Motor neuron (in vitro differentiated cells): Measurements from ENCODE around the gene SLC52A1. TPM values are rescaled to one million over a fixed set of nuclear protein-coding genes. Genes with fewer than 3 reads are reported as not detected.

Experiments
- ATAC-seq, 8 experiments: fragments of 200-7000 bp; cut with Tn5 transposase; replicated peaks in 6 of 8; 2 replicates each; pipeline ENCODE4 v1.8.0; 2021; ENCODE audit warnings: mild to moderate bottlenecking in 8 of 8, moderate library complexity in 8 of 8
- H3K27ac ChIP-seq, 2 donors: fragments of 250-450 bp; sonication (Bioruptor Pico); 2 replicates each; pipeline ENCODE4 v1.9.0; 2021; ENCODE audit warnings: antibody characterized with exemption in 2 of 2, mild to moderate bottlenecking in 2 of 2, moderate library complexity in 1 of 2
- H3K4me1 ChIP-seq, 2 donors: fragments of 250-450 bp; sonication (Bioruptor Pico); replicated peaks in 1 of 2; 2 replicates each; pipeline ENCODE4 v1.6.1; 2021; ENCODE audit warnings: antibody characterized with exemption in 2 of 2, mild to moderate bottlenecking in 2 of 2, moderate library complexity in 1 of 2
- H3K4me3 ChIP-seq, 5 donors: fragments of 250-450 bp; sonication (Bioruptor Pico); 2 replicates each; pipeline ENCODE4 v1.9.0; 2021; ENCODE audit warnings: antibody characterized with exemption in 5 of 5, mild to moderate bottlenecking in 5 of 5, moderate library complexity in 4 of 5
- whole genome bisulfite sequencing, 10 experiments: fragments of 450-650 bp; shearing (Covaris generic); methylation state at CpG; one replicate each; pipeline ENCODE4 v1.0.0; 2022; 5-methylcytosine and 5-hydroxymethylcytosine counted together
- in situ Hi-C, 9 experiments: fragments of 400-800 bp; cut with MboI; loops; one replicate each; pipeline ENCODE4 v1.15.0; 2021; ENCODE audit warnings: low sequenced_read_pairs in 9 of 9, low pct_unique_long_range_greater_than_20kb in 2 of 9; ENCODE audit not compliant: unreplicated experiment in 9 of 9
- total RNA-seq, 8 experiments: library from RNA; unstranded; fragments of 300-600 nt; gene quantifications; 2 replicates each; pipeline versions ENCODE4 v1.2.3 to v1.2.4, GENCODE V29; 2022

SLC52A1 gene
- total RNA-seq, 8 experiments from 2014 or later = 0.05 to 1.6 (median 0.38) TPM

GRCh38 chr17:5024604-5025003 lies 10.6 kb downstream of the SLC52A1 start:
- H3K27ac ChIP-seq = no peak overlapping the region
- H3K4me1 ChIP-seq = no peaks in the 10 kb centered on the region
- no peak overlapping the region for H3K4me3 ChIP-seq
- 74 to 100% (median 96%) methylated on average over 1 to 4 of the region's 4 CpGs; no CpG with 5 or more reads in 4 of the 10 experiments for WGBS, 10 experiments
- no peak for ATAC-seq
- in situ Hi-C loops = no loop called here

- no CpG with 5 or more reads among the region's 29 CpGs for WGBS, 10 experiments
- in situ Hi-C loops = no loop called here
- Histone ChIP-seq H3K27ac (no peak overlapping the region), H3K4me1 (no peaks in the 10 kb centered on the region), H3K4me3 (no peak overlapping the region)
- peak in 3 of 8 experiments; percentile 10 to 19 (median 10) for ATAC-seq
Observed at GRCh38 chr17:5023588-5024147, 11.6 kb downstream of the SLC52A1 start.

- in situ Hi-C loops = no loop called here
- Histone ChIP-seq H3K4me1 (no peaks in the 10 kb centered on the region), H3K27ac (no peak overlapping the region), H3K4me3 (no peak overlapping the region)
- 73 to 100% (median 92%) methylated on average over 1 to 12 of the region's 30 CpGs; no CpG with 5 or more reads in 3 of the 10 experiments for WGBS, 10 experiments
- ATAC-seq = no peak
Observed at GRCh38 chr17:5022171-5022711, 13.0 kb downstream of the SLC52A1 start.

GRCh38 chr17:5020502-5021023 lies 14.7 kb downstream of the SLC52A1 start:
- WGBS, 10 experiments = 40 to 90% (median 82%) methylated on average over 1 to 7 of the region's 20 CpGs; no CpG with 5 or more reads in 6 of the 10 experiments

GRCh38 chr17:5019475-5019956 lies 15.7 kb downstream of the SLC52A1 start:
- WGBS, 10 experiments = 33 to 50% methylated on average over 1 of the region's 1 CpG; no CpG with 5 or more reads in 8 of the 10 experiments
- H3K4me3 ChIP-seq = no peak overlapping the region
- H3K4me1 ChIP-seq = no peaks in the 10 kb centered on the region
- ATAC-seq = peak; percentile 35 to 70 (median 57)
- in situ Hi-C loops = no loop called here
- H3K27ac ChIP-seq = no peak overlapping the region

More at GRCh38 chr17:5020502-5021023, 14.7 kb downstream of the SLC52A1 start:
- Histone ChIP-seq H3K4me1 (no peaks in the 10 kb centered on the region), H3K27ac (no peak overlapping the region), H3K4me3 (no peak overlapping the region)
- in situ Hi-C loops = no loop called here
- no peak for ATAC-seq

- ATAC-seq = no peak
- Histone ChIP-seq H3K4me1 (no peaks in the 10 kb centered on the region), H3K27ac (no peak overlapping the region), H3K4me3 (no peak overlapping the region)
- 67 to 90% (median 86%) methylated on average over 2 of the region's 4 CpGs; no CpG with 5 or more reads in 7 of the 10 experiments for WGBS, 10 experiments
- in situ Hi-C loops = no loop called here
Observed at GRCh38 chr17:5014357-5014756, 20.9 kb downstream of the SLC52A1 start.

GRCh38 chr17:5011928-5012327 lies 23.3 kb downstream of the SLC52A1 start:
- no peak overlapping the region for H3K4me3 ChIP-seq
- H3K27ac ChIP-seq = no peak overlapping the region
- peak in 2 of 8 experiments; percentile 86 to 94 for ATAC-seq
- 14 to 95% (median 49%) methylated on average over 1 to 5 of the region's 6 CpGs; no CpG with 5 or more reads in 3 of the 10 experiments for WGBS, 10 experiments
- no peaks in the 10 kb centered on the region for H3K4me1 ChIP-seq
- in situ Hi-C loops = no loop called here

GRCh38 chr17:5003214-5003867 lies 31.9 kb downstream of the SLC52A1 start:
- in situ Hi-C loops = no loop called here
- Histone ChIP-seq H3K4me1 (peaks cover 12% of the 10 kb centered on the region in 2 donors), H3K4me3 (no peak overlapping the region), H3K27ac (no peak overlapping the region)
- no peak for ATAC-seq
- 72 to 100% (median 100%) methylated on average over 1 to 6 of the region's 18 CpGs; no CpG with 5 or more reads in 5 of the 10 experiments for WGBS, 10 experiments

GRCh38 chr17:5002121-5002788 lies 33.0 kb downstream of the SLC52A1 start:
- WGBS, 10 experiments = 70 to 100% (median 95%) methylated on average over 1 to 14 of the region's 20 CpGs; no CpG with 5 or more reads in 2 of the 10 experiments
- ATAC-seq = no peak
- peaks cover 12% of the 10 kb centered on the region in 2 donors for H3K4me1 ChIP-seq
- no peak overlapping the region for H3K4me3 ChIP-seq
- in situ Hi-C loops = no loop called here
- H3K27ac ChIP-seq = no peak overlapping the region

- no peak overlapping the region for H3K4me3 ChIP-seq
- no peak for ATAC-seq
- H3K27ac ChIP-seq = no peak overlapping the region
- H3K4me1 ChIP-seq = peaks cover 12 to 18% of the 10 kb centered on the region in 2 donors
- in situ Hi-C loops = no loop called here
- 28 to 100% (median 74%) methylated on average over 1 to 7 of the region's 11 CpGs; no CpG with 5 or more reads in 7 of the 10 experiments for WGBS, 10 experiments
Observed at GRCh38 chr17:5000237-5000639, 35.0 kb downstream of the SLC52A1 start.

GRCh38 chr17:4999430-5000093 lies 35.7 kb downstream of the SLC52A1 start:
- no peak overlapping the region for H3K27ac ChIP-seq
- ATAC-seq = no peak
- WGBS, 10 experiments = 0 to 100% (median 67%) methylated on average over 1 to 8 of the region's 12 CpGs; no CpG with 5 or more reads in 1 of the 10 experiments
- peak overlapping the region in 4 of 5 donors; percentile 63 to 85 (median 78) for H3K4me3 ChIP-seq
- in situ Hi-C loops = no loop called here
- H3K4me1 ChIP-seq = peaks cover 12 to 18% of the 10 kb centered on the region in 2 donors

GRCh38 chr17:4998732-4999429 lies 36.3 kb downstream of the SLC52A1 start:
- in situ Hi-C loops = no loop called here
- WGBS, 10 experiments = 0 to 55% (median 20%) methylated on average over 2 to 5 of the region's 14 CpGs; no CpG with 5 or more reads in 2 of the 10 experiments
- no peak for ATAC-seq

More at GRCh38 chr17:4998732-4999429, 36.3 kb downstream of the SLC52A1 start:
- Histone ChIP-seq H3K4me1 (peaks cover 12 to 18% of the 10 kb centered on the region in 2 donors), H3K4me3 (peak overlapping the region; percentile 63 to 85 (median 75)), H3K27ac (no peak overlapping the region)
